Amniotic stem cell (primary cell): ENCODE data around the gene NCKAP5.

ENCODE experiments used
- DNase-seq: peaks from one replicate; lab custom pipeline; 2025; lab: John Stamatoyannopoulos, UW

Gene NCKAP5

DNA sequence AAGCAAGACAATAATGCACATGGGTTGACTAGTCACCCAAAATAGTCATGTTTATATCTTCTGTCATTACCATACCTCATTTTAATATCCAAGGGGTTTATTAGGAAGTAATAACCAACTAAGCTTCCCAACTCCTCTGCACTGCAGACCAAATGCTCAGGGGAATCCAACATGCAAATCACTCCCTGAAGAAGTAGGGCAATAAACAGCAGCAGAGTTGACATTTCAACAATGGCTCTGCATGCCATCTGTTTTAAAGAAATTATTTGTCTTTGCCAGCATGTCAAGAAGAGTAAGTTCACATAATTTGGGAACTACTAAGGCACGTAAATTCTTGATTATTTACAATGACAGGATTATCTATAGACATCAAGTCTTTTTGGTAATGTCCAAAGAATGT is 813.9 kb downstream of the NCKAP5 start:
- DNase-seq = no peak

DNA sequence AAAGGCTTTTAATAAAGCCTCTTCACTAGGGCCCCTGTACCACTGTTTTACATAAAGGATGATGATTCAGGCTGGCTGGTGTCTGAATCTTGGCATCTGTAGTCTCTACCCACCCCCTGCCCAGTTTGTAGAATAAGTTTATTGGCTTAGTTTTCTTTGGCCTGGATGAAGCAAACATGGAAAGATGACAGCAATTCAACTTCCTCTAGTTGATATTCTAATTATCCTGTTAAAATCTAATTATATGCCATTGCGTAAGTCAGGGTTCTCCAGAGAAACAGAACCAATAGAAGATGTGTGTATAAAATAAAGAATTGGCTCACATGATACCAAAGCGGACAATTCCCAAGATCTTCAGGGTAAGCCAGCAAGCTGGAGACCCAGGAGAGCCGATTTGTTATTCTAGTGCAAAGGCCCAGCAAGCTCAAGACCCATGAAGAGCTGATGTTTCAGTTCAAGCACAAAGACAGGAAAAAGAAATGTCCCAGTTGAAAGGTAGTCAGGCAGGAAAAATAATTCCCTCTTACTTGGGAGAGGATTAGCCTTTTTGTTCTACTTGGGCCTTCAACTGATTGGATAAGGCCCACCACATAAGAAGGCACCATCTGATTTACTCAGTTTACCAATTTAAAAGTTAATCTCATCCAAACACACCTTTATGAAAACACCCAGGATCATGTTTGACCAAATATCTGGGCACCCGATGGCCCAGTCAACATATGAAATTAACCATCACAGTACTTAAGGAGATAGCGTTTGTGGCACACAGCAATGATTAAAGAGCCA is 815.6 kb downstream of the NCKAP5 start:
- DNase-seq = no peak

- DNase-seq = no peak
Measured at GRCh38 chr2:132751836-132752235, 816.4 kb downstream of the NCKAP5 start.

DNA sequence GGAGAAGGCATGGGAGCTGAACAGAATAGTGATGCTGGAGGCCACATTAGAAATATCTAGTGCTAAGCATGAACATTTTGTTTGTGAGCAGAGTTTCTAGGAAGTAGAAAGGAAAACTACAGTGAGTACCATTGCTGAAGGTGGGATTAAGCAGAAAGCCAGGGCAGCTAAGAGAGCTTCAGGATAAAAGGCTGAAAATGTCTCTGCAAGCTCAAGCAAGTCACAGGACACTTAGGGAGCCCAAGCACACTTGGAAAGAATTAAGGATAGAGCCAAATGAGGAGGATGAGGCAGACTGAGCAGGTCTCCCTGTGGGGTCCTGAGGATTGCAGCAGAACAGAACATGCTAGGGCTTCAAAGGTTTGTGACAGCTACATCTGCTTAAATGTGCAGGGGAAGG is 817.7 kb downstream of the NCKAP5 start:
- DNase-seq = no peak

DNA sequence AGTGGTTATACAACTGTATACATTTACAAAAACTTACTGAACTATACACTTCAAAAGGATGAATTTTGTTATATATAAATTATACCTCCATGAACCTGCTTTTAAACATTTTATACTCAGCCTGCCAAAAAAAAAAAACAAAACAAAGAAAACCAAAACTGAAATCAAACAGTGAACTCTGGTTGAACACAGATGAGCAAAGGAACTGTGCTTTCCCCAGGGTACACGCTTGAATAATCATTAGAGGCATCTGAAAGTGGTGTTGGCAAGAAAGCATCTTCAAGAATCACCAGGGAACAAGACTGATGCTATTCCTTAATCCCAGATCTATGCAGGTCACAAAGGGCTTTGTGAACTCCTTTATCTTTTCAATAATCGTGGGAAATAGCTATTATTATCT is 821.2 kb downstream of the NCKAP5 start:
- DNase-seq = no peak

DNA sequence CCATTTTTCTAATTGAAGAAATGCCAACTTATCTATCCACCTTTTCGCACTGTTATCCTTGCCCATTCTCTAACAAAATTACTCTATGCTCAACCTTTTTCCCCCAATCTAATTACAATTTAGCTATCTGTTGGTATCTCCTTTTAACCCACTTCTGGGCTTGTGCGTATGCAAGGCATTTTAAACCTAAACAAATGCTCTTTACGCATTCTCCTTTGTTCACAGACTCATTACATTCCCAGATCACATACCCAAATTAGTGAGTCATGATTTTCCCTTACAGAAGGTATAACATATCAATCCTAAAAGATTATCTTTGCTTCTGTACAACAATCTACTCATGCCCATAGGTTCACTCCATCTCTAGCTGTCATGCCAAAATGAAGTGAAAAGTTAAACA is 826.5 kb downstream of the NCKAP5 start:
- DNase-seq = no peak

DNA sequence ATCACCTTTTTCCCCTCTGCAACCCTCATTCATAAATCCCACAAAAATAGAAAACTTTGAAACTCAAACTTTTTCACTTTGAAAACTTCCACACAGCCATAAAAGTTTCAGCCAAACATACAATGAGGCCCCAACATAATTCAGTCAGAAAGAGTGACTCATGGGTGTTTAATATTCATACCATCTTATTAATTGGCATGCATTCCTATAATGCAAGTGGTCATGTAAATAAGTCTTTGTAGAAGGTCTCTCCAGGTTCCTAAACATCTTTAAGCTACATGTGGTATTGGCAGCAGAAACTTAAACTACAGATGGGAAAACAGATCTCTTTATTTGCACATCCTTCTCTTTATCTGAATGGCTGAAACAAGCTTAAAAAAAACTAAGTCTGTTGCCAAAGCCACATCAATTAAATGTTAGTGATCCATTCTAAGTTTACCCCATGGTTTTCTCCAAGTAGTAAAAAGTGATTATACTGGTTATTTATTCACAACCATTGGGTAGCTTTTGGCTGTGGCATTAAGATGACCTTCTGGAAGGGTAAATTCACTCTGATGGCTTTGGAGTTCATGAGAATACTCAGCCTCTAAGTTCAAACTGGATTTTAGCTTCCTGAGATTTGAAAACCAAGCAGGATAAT is 828.1 kb downstream of the NCKAP5 start:
- no peak for DNase-seq

DNA sequence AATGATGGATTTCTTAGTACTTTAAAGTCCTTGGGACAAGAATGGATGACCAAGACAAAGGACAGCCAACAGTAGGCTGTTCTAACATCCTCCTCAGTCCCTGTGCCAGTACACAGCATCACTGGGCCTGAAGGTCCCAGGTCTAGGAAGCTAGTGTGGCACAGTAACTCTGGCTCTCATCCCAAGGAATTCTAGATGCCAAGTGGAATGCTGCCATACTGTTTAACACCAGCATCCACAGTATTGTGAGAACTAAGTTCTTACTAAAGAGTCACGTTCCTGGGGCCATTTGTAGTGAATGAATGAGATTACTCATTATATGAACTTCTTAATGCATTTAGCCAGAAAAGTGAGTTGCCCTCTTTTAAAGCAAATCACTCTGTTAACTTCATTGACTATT is 830.0 kb downstream of the NCKAP5 start:
- no peak for DNase-seq

DNA sequence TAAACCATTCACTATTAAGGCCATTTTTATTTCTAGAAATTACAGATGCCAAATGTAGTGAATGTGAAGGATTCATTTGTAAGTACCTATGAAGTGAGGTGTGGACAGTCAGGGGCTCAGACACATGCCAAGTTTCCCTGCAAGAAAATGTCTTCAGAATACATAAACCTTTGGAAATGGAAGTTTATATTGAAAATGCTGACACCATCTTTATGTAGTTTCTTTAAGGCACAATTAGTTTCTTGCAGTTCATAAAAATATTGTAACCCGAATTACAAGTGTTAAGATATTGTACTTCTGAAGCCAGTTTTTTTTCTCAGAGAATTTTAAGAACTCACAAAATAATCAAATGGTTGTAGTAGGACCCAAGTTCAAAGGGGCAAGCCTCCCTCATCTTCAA is 832.2 kb downstream of the NCKAP5 start:
- DNase-seq = no peak

DNA sequence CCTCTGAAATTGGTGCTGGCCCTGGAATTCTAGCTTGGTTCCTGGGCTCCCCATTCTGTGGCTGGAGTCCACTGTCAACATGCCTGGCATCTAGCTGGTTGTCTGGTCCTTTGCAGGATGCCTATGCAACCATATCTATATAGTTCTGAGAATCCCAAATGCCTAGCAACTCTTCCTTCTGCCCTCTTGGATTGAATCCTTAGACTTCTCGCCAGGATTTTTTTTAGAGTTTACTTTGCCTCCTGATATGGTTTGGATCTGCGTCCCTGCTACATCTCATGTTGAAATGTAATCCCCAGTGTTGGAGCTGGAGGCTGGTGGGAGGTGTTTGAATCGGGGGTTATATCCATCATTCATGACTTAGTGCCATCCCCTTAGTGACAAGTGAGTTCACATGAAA is 833.3 kb downstream of the NCKAP5 start:
- DNase-seq = no peak

DNA sequence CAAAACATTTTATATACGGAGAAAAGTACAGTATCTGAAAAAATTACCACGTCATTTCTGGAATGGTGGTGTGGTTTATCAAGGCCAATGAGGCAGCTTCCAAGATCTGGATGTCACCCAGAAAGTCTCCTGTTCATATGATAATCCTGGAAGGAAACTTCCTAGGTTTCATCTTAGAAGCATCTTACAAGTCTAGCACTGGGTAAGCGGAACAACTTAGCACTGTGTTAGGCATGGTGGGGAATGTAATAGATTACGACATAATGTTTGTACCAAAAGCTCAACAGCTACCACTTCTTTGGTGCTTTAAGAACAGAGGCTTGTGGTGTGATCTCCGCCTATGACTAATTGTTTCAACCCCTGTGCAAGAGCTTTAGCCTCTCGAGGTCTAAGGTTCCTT is 835.2 kb downstream of the NCKAP5 start:
- no peak for DNase-seq

DNA sequence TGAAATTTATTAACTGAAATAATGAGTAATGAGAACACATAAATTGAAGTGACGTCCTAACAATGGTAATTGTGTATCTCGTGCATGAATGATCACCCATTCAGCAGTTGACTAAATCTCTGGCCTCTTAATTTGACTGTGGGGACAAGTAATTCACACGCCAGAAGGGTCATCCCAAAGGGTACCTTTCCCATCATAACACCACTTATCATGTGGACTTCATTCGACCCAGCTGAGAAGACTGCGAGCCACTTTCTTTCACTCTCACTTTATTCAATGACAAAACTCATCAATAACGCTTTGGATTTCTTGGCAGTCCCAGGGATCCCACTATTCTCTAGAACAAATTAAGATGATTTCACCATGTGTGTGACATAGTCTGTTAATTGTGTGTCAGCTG is 835.6 kb downstream of the NCKAP5 start:
- DNase-seq = no peak

DNA sequence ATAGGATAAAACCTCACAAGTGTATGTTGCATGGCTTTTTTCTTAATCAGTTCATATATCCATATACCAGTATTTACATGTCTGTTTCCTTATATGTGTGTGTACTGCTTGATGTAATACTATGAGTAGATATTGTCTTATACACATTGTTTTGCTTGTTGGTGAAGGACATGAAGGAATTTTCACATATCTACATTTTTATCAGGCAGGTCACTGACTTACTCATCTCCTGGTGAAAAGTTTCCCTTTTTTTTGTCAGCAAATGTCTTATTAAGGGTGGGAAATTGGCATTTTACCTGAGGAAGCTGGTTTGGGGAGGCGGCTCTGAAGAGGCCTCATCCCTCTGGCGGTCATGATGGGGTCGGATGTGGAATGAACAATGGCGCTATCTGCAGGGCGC is 836.8 kb downstream of the NCKAP5 start:
- DNase-seq = no peak

GRCh38 chr2:132730611-132731010 is 837.7 kb downstream of the NCKAP5 start:
- DNase-seq = no peak

GRCh38 chr2:132729522-132729921 is 838.7 kb downstream of the NCKAP5 start:
- DNase-seq = no peak

DNA sequence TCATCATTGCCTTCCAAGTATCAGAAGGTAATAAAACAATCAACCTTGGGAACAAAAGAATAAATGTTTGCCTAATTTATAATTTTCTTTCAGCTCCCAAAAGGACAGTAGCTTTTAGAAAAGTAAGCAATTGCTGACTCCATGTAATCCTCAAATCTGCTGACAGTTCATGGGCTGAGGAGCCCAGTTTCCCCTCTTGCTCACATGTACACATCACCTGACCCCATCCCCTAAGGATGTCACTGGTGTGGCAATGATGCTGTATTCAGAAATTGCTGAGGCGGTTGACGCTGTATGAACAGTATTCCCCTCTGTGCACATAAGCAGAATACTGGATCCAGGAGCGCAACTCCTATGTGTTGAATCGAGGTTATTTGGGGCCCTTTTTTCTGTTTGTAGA is 842.1 kb downstream of the NCKAP5 start:
- no peak for DNase-seq

DNA sequence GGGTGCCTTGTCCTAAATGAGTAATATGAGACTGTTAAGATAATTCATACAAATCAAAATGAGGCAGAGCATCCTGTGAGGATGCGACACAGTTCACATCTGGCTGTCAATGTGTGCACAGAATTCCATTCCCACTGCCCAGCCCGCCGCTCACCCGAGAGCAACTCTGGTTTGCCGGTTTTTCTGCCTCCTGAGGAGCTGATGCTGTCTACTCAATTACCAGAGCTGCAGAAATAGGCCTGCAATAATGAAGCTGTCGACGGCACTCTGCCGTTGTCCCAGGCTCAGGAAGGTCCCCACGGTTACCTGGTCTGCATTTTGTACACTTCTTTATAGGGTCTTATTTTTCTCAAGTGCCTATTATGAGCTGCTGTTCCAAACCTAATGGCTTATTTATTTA is 842.5 kb downstream of the NCKAP5 start:
- DNase-seq = no peak

- DNase-seq = no peak
Measured at GRCh38 chr2:132725148-132725547, 843.1 kb downstream of the NCKAP5 start.

- no peak for DNase-seq
Measured at GRCh38 chr2:132721938-132722337, 846.3 kb downstream of the NCKAP5 start.

DNA sequence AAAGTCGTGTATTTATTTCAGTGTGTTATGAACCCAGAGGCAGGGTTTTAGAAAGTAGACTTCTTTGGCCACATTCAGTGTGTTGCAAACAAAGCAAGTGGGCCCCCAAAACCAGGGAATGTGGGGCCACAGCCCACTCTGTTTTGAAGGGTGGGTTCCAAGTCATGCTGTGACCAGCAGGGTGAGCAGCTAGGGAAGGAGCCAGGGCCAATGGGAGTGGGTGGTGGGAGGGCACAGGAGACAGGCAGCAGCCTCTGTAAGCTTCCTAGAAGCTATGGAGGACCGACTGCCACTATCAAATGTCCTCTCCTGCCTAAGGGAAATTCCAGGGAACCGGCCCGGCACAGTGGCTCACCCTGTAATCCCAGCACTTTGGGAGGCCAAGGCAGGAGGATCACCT is 847.9 kb downstream of the NCKAP5 start:
- no peak for DNase-seq

GRCh38 chr2:132719480-132719879 is 848.8 kb downstream of the NCKAP5 start:
- no peak for DNase-seq

GRCh38 chr2:132716954-132717353 is 851.3 kb downstream of the NCKAP5 start:
- no peak for DNase-seq

- no peak for DNase-seq
Measured at GRCh38 chr2:132715386-132716351, 852.6 kb downstream of the NCKAP5 start.
